GM19023 (cell line): ENCODE measurements around the gene F10.
"Not testable (repeated sequence)": the region's sequence is repeated elsewhere in the genome, so short reads cannot be mapped to it uniquely, and the experiment has no call there.

ENCODE experiments used
- ATAC-seq: cut with Tn5 transposase; IDR thresholded peaks from one replicate; pipeline ENCODE4 v1.9.1; 2021; ENCODE audit warnings: mild to moderate bottlenecking, moderate library complexity; ENCODE audit not compliant: unreplicated experiment

The F10 gene

GRCh38 chr13:113122550-113123225 lies at the start of gene F10:
TSS of gene F10 (plus strand) at chr13:113122799. CDS start at chr13:113122856, 57 bp downstream.
- ATAC-seq, result no peak

- ATAC-seq, result no peak
Observed at GRCh38 chr13:113073942-113074341, 48.7 kb upstream of the F10 start.

- no peak for ATAC-seq
Observed at GRCh38 chr13:113074401-113074800, 48.2 kb upstream of the F10 start.

GRCh38 chr13:113074876-113075275 lies 47.7 kb upstream of the F10 start:
- ATAC-seq, result no peak

- ATAC-seq, result no peak
Observed at GRCh38 chr13:113075711-113076110, 46.9 kb upstream of the F10 start.

GRCh38 chr13:113076681-113077401 lies 45.8 kb upstream of the F10 start:
- no peak for ATAC-seq

- ATAC-seq, result no peak
Observed at GRCh38 chr13:113077566-113077952, 45.0 kb upstream of the F10 start.

GRCh38 chr13:113077953-113078901 lies 44.4 kb upstream of the F10 start:
- no peak for ATAC-seq

GRCh38 chr13:113078902-113079780 lies 43.5 kb upstream of the F10 start:
- ATAC-seq, result no peak

GRCh38 chr13:113079781-113080080 lies 42.9 kb upstream of the F10 start:
- ATAC-seq, result not testable (repeated sequence)

GRCh38 chr13:113080361-113080831 lies 42.2 kb upstream of the F10 start:
- ATAC-seq, result no peak

GRCh38 chr13:113080901-113081521 lies 41.6 kb upstream of the F10 start:
- ATAC-seq, result no peak

- no peak for ATAC-seq
Observed at GRCh38 chr13:113082198-113083021, 40.2 kb upstream of the F10 start.

- no peak for ATAC-seq
Observed at GRCh38 chr13:113083022-113083373, 39.6 kb upstream of the F10 start.

- ATAC-seq, result no peak
Observed at GRCh38 chr13:113083402-113084061, 39.1 kb upstream of the F10 start.

GRCh38 chr13:113084094-113084942 lies 38.3 kb upstream of the F10 start:
- ATAC-seq, result no peak

GRCh38 chr13:113084943-113085540 lies 37.6 kb upstream of the F10 start:
- no peak for ATAC-seq
